GM21423 (cell line): ENCODE results near the gene KCNQ1.

Experiments
- ATAC-seq: cut with Tn5 transposase; IDR thresholded peaks from one replicate; pipeline ENCODE4 v1.9.1; 2021; ENCODE audit warnings: mild to moderate bottlenecking, moderate library complexity; ENCODE audit not compliant: unreplicated experiment

KCNQ1 gene

DNA sequence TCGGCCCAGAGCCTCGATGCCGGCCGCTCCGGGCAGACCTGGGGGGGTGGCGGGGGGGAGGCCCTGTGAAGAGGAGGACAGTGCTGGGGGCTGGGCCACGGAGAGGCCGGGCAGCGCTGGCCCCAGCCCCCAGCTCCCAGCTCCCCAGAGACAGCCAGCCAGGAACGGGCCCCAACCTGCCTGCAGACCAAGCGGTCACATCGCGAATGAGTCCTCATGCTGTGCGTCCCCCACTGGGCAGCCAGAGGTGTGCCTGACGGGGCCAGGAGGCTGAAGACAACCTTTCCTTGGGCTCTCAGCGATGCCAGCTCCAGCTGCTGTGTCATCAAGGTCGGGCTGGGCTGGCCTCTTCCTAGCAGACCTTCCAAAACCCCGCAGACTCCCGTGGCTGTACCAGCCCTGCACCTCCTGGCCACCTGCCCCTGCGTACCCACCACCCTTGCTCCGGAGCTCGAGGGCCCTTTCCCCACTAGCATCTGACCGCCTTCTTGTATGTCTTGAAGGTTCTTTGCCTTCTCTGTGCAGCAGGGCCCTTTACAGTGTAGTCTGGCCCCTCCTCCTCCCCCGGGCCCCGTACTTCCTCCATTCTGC is 352.4 kb downstream of the KCNQ1 start:
- no peak for ATAC-seq

DNA sequence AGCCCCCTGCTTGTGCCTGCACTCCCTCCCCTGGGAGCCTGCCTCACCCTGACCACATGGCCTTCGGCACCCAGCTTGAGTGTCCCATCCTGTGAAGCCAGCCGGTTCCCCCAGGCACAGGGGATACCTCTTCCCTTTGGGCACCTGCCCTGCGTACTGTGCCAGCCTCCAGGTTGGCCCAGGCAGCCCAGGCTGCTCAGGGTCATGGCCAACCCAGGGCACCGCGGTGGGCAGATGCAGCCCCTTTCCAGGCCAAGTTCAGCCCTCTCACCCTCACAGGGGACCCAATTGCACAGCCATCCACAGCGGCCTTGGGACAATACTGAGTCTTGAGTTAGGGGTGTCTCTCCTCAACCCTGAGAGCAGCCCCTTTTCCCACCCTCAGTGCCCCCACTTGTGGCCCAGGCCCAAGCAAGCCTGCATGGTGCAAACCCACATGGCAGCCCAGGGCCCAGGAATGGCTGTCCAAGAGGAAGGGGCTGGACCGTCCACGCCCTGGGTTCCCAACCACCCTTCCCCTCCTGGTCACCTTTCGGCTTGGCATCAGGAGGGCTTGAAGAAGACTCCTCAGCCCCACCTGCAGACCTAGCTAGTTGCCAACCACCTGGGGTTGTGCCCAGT is 353.0 kb downstream of the KCNQ1 start:
- no peak for ATAC-seq

DNA sequence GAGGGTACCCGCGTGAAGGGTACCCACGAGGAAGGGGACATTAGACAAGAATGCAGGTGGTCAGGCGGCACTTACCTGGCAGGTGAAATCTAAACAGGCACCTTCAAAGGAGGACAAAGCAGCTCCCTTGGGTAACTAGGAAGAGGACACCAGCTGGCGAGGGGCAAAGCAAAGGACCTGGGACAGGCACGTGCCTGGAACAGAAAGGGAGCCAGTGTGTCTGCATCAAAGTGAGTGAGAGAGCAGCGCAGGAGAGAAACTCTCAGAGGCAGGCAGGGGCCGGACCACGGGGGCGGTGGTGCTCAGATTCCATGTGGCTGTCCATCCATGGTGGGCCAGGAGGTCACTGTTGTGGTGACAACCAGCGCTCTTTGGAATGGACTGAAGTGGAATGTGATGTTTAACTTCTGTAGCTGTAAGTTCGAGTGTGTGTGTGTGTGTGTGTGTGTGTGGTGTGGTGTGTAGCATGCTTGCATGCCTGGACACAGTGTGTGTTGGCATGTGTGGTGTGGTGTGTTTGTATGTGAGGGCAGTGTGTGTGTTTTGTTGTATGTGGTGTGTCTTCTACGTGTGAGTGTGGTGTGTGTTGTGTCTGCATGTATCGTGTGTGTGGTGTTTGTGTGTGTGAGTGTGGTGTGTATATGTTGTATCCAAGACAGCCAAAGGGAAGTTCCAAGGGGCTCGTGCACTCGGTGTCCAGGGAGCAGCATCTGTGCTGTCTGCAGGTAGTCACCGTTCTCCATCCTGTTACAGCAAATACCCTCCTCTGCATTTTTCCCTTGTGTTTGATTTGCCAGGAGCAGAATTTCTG is 354.3 kb downstream of the KCNQ1 start:
- no peak for ATAC-seq

DNA sequence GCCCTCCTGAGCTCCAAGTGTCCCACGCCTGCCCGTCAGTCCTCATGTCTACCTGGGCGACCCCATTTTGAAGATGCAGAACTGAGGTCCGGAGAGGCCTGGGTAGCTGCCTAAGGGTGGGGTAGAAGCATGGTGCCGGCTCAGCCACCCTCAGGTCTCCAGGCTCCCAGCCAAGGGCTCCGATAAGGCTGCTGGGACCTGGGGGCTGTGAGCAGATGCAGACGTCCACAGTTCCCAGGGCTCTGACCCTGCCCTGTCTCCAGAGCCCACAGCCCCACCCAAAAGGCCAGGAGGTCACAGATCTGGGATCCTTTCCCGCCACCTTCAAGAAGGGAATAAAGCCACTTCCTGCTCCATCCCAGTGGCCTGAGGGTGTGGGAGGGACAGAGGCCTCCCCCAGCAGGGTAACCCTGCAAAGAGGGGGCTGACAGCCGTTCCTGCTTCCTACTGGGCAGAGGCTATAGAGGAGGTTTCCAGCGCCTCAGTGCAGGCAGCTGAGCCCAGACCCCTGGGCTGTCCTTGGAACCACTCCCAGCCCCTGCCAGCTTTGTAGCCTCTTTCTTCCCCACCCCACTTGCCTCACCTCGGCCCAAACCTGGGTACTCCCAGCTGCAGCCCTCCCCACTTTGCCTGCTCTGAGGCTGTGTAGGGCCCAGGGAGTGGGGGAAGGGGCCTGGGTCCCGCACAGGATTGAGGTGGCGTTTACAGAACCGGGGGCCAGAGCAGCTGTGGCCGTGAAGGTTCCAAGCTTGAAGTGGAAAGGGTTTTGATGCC is 355.3 kb downstream of the KCNQ1 start:
- ATAC-seq: no peak

DNA sequence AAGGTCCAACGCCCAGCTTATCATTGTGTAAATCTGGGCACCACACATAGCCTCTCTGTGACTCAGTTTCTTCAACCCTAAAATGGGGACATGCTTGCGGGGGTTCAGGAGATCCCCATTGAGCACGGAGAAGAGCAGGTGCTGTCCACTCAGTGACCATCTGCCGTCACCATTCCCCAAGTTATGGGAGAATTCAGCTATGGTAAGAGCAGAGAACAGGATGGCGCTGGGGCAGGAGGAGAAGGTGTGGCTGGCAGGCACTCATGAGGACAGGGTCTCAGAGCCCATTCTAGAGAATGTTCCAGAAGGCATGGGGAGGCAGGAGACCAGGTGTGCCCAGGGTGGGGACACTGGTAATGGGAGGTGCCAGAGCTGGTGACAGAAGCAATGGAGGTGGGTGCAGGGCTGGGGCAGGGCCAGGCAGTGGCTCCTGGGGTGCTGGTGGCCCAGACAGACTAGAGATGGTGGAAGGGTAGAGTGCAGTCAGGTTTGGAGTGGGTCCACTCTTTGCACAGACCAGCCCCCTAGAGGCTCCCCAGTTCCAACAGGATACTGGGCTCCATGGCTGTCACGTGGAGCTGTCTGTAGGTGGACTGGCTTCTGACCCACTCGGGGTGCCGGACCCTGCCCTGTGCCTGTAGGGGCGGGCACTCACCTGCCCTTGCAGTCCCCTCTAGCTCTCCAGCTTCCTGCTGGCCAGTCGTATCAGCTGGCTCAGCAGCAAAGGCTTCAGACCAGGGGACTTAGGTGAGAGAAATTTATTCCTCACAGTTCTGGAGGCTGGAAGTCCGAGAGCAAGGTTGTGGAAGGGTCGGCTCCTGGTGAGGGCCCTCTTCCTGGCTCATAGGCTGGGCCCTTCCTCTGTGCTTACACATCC is 356.1 kb downstream of the KCNQ1 start:
- ATAC-seq: no peak

DNA sequence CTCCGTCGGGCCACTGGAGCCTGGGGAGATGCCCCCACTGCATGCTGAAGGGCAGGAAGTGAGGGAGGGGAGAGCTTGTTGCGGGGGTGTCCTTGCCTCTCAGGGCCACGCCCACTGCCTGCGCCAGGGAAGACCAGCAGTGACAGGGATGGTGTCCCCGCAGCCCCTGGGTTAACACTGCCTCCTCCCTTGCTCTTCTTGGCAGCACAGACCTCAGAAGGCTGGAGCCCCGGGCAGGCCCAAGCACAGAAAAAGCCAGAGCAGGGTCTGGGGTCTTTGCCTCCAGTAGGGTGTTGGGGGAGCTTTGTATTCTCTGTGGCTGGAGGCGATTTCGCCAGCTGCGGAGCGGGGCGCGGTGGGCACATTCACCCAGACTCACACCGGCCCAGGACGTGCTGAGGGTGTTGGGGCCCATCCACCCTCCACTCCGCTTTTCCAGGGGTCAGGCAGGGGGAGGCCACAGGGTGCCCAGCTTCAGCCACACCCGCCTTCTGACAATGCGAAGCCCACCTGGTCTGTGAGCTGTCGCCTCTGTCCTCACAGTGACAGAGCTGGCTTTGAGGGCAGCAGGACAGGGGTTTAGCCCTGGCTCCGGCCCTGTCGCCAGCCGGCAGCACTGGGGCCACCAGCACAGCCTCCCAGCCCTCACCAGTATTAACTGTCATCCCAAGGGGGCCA is 357.0 kb downstream of the KCNQ1 start:
- no peak for ATAC-seq

DNA sequence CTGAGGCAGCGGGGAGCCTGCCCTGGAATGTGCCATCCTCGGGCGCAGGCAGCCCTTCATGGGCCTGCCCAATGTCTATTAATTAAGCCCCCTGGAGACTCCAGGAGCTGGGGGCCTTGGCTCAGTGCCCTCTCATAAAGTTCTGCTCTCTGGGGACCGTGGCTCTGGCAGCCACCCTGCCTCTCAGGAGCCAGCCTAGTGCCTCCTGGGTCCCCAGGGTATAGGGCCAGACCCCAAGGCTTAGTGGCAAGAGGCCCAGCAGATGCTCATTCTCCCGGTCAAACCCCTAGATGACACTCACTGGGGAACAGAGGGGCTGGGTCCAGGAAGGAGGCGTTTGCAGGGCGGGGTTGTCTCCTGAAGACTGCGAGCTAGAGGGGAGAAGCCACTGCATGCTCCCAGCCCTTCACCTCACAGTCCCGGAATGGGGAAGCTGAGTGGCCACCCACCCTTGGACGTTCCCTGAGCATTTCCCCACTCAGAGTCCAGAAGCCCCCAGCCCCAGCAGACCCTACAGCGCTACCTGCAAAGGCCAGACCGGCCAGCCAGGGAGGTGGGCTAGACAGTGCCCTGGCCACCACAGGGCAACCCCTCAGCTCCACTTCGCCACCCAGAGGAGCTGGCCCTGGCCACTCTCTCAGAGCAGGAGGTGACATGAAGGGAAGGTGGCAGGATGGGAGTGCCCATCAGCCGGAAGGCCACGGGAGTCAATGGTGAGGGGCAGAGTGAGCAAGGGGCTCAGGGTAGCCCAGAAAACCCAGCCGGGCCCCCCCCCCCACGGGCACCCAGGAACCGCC is 357.8 kb downstream of the KCNQ1 start:
- no peak for ATAC-seq

DNA sequence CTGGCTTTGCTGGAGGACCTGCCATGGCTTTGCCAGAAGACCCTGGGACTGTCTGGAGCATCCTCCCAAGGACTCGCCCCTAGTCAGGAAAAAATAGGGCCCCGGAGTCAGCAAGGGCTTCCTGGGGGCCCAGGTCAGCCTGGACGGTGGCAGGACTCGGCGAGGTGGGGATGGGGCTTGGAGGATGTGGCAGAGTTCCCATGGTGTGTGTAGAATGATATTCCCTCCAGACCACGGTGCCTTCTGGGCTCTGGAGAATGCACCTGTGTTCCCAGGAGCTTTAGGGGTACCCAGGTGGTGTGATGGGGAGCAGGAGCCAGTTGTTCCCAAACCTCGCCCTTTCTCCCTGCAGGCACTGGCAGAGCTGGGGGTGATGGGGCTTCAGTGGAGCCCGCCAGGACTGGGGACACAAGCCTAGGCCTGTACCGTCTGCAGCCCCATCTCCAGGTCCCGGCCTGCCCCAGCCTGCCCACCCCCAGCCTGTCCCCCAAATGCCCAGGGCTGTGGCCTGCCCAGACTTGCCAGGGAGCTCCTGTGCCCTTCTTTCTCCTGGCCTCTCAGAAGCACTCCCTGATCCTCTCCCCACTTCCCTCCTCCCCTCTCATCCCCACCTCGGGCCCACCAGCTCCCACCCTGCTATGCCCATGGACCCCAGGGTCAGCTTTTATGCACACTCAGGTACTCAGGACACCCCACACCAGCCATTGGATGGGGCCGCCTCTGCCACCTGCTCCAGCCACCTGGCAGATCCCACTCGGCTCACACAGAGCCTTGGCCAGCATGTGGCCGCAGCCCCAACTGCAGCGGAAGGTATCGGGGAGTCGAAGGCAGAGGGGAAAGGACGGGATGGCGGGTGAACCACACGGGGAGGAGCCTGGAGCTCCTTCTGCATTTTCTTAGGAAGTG is 358.6 kb downstream of the KCNQ1 start:
- ATAC-seq: no peak

DNA sequence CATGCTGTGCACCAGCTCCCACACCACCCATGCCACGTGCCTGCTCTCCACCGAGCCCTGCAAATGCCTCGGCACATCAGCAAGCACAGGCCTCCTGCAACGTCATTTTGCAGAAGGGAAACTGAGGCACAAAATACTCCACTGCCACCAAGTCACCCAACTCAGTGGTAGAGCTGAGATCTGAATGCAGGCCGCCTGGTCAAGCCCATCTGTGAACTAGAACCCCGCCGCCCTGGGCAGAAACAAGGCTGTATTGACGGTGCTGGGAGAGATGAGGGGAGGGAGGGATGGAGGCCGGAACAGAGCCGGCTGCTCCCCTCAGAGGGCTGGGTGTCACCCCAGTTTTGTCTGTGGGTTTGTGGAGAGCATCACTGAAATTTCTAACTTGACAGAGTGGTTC is 359.4 kb downstream of the KCNQ1 start:
- no peak for ATAC-seq

DNA sequence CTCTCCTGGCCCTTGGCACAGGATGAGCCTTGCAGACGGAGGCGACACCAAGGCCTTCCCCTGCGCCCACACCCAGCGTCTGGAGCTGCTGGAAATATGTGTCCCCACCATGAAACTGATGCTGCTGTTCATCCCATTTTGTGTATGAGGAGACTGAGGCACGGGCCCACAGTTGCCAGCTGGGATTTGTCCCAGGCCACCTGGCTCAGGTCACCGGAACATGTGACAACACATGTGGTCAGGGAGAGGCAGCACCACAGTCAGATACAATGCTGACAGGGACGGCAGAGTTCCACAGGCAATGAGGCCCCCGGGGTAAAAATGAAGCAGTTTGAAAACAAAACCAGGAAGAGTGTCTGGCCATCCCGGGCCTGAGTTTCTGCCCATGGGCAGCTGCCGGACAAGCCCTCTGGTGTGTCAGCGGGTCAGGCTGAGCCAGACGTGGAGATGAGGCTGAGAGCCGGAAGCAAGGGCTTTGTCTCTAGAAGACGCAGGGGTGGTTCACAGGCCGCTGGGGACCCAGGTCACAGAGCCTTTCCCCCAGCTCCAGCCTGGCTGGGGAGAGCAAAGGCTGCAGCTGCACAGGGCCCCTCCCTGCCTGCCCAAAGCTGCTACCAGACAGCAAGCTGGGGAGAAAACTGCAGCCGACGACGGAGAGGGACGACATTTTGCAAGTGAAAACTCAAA is 360.0 kb downstream of the KCNQ1 start:
- no peak for ATAC-seq

DNA sequence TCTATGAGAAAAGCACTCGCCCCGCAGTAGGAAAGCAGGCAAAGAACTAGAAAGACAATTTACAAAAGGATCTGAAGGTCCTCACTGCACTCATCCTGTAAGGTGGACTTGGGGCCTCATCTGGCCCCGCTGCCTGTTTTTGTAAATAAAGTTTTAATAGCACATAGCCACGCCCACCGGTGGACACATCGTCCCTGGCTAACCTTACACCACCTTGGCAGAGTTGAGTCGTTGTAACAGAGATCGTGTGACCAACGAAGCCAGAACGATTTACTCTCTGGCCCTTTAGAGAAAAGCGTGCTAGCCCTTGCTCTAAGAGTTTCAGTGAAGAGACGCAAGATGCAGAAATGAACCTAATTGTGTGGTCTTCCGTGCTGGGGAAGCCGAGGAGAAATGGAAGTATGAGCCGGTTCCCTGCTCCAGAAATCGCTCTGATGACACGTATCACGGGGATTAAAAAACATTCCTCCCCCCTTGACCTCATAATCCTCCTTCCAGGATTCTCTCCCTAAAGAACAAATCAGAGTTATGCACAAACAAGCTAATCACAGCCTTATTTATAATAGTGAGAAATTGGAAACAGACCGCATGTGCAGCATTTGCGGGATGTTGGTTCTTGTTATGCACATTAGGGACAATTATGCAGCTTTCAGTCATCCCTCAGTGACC is 360.7 kb downstream of the KCNQ1 start:
- ATAC-seq: no peak

DNA sequence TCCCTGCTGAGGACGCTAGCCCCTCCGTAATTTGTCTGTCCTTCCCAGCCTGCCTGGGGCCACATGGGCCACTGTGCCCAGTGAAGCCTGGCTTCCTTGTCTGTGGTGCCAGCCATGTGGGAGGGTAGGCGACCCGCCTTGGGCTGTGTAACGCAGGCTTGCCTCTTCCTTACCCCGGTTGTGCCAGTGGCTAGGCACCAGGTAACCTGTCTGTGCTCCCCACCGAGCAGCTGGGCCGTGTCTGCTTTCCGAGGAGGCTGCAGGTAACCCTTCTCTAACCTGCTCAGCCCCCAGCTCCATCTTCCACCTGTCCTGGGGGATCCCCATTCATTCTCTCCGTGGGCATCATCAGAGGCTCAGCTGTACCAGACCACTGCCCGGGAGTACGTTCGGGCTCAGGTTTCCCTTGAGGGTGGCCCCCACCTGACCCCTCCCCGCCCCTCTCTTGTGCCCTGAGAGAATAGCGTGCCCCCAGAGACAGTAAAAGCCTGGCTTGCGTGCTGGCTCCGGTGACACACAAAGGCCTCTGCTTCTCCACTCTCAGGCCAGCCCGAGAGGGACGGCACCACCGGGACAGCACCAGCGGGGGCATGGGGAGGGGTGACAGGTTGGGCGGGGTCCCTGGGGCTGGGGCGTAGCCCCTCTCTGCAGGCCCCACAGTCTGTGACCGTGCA is 361.7 kb downstream of the KCNQ1 start:
- ATAC-seq: no peak

DNA sequence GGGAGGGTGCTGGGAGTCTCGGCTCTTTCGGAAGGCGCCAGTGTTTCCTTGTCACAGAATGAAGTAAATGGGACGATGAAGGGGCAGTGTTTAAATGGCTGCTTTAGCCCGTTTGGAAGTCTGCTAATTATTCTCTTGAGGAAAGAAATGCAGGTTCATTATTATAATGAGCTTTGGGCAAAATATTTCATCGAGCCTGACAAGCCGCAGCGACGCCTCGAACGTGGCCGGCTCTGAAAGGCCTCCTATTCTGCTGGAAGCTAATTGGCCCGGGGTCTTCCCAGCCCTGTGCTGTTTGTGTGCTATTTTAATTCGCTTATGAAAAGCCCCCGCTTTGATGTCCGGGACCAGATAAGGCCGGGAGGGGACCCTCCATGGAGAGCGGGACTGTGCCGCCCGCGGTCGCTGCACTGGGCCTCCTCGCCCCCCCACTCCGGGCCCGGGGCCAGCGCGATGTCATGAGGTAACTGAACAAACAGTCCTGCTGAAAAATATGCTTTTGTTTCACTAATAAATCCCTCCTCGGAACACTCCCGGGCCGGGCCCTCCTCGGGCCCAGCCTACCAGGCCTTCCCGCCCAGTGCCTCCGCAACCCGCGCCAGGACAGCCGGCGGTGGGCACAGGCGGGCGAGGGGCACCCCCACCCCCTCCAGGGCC is 362.3 kb downstream of the KCNQ1 start:
- no peak for ATAC-seq

DNA sequence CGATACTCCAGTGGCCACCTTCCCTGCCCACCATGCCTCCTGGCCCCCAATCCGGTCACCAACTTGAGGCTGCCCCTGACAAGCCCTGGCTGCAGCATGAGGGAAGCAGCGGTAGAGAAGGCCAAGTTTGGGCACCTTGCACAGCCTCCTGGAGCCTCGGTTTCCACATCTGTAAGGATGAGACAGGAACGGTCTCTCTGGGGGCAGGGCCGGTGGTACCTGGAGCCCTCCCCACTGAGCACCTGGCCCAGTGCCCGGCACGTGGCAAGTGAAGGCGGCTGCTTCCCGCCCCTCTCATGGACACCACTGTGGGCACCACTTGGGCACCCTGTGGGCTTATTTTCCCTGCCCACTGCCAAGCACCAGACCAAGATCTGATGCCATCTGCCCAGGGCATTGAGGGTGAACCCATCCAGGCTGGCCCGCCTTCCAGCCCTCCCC is 363.0 kb downstream of the KCNQ1 start:
- no peak for ATAC-seq

DNA sequence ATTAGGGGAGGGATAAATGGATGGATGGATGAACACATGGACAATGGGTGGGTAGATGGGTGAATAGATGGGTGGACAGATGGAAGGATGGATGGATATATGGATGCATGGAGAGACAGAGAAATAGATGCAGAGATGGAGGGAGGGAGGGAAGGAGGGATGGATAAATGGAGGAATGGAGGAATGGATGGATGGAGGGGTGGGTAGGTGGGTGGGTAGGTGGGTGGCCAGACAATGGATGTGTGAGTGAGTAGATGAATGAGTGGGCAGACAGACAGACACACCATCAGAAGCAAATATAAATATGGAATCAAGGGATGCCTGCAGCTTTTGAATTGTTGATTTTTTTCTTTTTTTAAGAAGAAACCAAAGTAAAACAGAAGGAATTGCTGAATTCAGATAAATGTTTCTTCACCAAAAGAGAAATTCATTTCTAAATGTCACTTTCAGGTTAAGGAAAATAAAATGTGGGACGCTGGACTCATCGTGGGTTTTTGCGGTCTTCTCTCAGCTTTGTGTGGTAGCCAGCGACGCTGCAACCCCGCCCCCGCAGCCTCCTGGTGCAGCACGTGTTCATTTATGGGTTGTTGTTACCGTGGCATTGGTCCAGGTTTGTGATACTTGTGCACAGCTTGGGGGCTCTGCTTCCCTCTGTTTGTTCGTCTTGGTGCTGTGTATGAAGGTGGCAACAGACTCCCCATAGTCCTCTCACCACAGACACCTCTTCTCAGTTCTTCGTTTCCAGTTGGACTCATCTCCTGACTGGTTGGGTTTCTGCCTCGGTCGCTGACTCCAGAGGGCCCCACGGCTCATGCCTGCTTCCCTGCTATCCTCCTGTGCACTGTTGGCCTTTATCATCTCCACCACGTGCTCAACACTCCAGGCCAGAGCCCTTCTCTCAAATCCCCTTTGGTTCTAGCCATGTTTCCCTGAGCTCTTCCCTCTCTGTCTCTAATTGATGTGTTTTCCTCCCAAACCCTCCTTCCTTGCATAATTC is 364.3 kb downstream of the KCNQ1 start:
- ATAC-seq: no peak
